ENCODE measurements around the gene SERPINA6.
"Not testable (repeated sequence)": the region's sequence is repeated elsewhere in the genome, so short reads cannot be mapped to it uniquely, and the experiment has no call there.

GRCh38 chr14:94346065-94346786, 23.1 kb upstream of the SERPINA6 start:
- not testable (repeated sequence) for TF ChIP-seq CTCF (conservative IDR thresholded peaks at IDR 0.05 in 1 of 2, IDR thresholded peaks at IDR 0.05 in 1 of 2; ENCODE audit: low read depth in 1 of 2, low read length in 2 of 2); EZH2 (IDR thresholded peaks at IDR 0.05; ENCODE audit: low read length, missing control alignments)
